Measurements from ENCODE around the gene CTSE.
"Not testable (repeated sequence)": the region's sequence is repeated elsewhere in the genome, so short reads cannot be mapped to it uniquely, and the experiment has no call there.

The CTSE gene

DNA sequence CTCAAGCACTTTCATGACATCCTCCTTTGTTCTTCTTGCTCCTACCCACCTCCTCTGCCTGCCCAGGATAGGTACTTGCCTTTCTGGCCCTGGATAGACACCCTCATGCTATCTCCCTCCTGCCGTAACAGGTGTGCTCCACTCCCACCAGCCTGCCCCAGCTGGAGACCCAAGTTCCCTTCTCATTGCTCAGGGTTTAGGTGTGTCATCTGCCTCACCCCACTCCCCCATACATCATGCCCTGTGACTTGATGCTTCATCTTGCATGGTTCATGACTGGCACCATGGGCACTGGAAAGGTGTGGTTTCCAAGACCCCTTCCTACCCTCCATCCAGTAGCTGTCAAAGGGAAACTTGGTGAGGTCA is 35.2 kb upstream of the CTSE start:
- no peak overlapping the region for H3K9ac ChIP-seq (ENCODE audit: low read length)
- H3K9me3 ChIP-seq (ENCODE audit: control insufficient read depth, low read depth, low read length) = no peaks in the 10 kb centered on the region
- no peaks in the 10 kb centered on the region for H3K4me1 ChIP-seq (ENCODE audit: control insufficient read depth, low read depth, low read length)
- no peak overlapping the region for H3K27ac ChIP-seq (ENCODE audit: low read length)
- H3K27me3 ChIP-seq (ENCODE audit: control insufficient read depth, insufficient read depth, low read length) = no peaks in the 10 kb centered on the region
- no peaks in the 10 kb centered on the region for H3K36me3 ChIP-seq (ENCODE audit: control insufficient read depth, low read depth, low read length)
- H3K4me3 ChIP-seq (ENCODE audit: low read length) = no peak overlapping the region

GRCh38 chr1:206058289-206058926 is 34.7 kb upstream of the CTSE start:
- H3K9ac ChIP-seq (ENCODE audit: low read length); H3K9me3 ChIP-seq (ENCODE audit: control insufficient read depth, low read depth, low read length); H3K27me3 ChIP-seq (ENCODE audit: control insufficient read depth, insufficient read depth, low read length); H3K4me3 ChIP-seq (ENCODE audit: low read length); H3K27ac ChIP-seq (ENCODE audit: low read length); H3K36me3 ChIP-seq (ENCODE audit: control insufficient read depth, low read depth, low read length); H3K4me1 ChIP-seq (ENCODE audit: control insufficient read depth, low read depth, low read length): not testable (repeated sequence)

GRCh38 chr1:206055639-206056323 is 32.1 kb upstream of the CTSE start:
- not testable (repeated sequence) for H3K9me3 ChIP-seq (ENCODE audit: control insufficient read depth, low read depth, low read length); H3K4me3 ChIP-seq (ENCODE audit: low read length); H3K9ac ChIP-seq (ENCODE audit: low read length); H3K27me3 ChIP-seq (ENCODE audit: control insufficient read depth, insufficient read depth, low read length); H3K27ac ChIP-seq (ENCODE audit: low read length); H3K36me3 ChIP-seq (ENCODE audit: control insufficient read depth, low read depth, low read length); H3K4me1 ChIP-seq (ENCODE audit: control insufficient read depth, low read depth, low read length)

GRCh38 chr1:206055069-206055625 is 31.5 kb upstream of the CTSE start:
- H3K4me1 ChIP-seq (ENCODE audit: control insufficient read depth, low read depth, low read length); H3K36me3 ChIP-seq (ENCODE audit: control insufficient read depth, low read depth, low read length); H3K9me3 ChIP-seq (ENCODE audit: control insufficient read depth, low read depth, low read length); H3K9ac ChIP-seq (ENCODE audit: low read length); H3K27me3 ChIP-seq (ENCODE audit: control insufficient read depth, insufficient read depth, low read length); H3K27ac ChIP-seq (ENCODE audit: low read length); H3K4me3 ChIP-seq (ENCODE audit: low read length): not testable (repeated sequence)

- not testable (repeated sequence) for H3K27me3 ChIP-seq (ENCODE audit: control insufficient read depth, insufficient read depth, low read length); H3K36me3 ChIP-seq (ENCODE audit: control insufficient read depth, low read depth, low read length); H3K4me1 ChIP-seq (ENCODE audit: control insufficient read depth, low read depth, low read length); H3K27ac ChIP-seq (ENCODE audit: low read length); H3K9me3 ChIP-seq (ENCODE audit: control insufficient read depth, low read depth, low read length); H3K9ac ChIP-seq (ENCODE audit: low read length)
- peak overlapping the region; percentile 21 for H3K4me3 ChIP-seq (ENCODE audit: low read length)
Measured at GRCh38 chr1:206053616-206054015, 29.9 kb upstream of the CTSE start.

DNA sequence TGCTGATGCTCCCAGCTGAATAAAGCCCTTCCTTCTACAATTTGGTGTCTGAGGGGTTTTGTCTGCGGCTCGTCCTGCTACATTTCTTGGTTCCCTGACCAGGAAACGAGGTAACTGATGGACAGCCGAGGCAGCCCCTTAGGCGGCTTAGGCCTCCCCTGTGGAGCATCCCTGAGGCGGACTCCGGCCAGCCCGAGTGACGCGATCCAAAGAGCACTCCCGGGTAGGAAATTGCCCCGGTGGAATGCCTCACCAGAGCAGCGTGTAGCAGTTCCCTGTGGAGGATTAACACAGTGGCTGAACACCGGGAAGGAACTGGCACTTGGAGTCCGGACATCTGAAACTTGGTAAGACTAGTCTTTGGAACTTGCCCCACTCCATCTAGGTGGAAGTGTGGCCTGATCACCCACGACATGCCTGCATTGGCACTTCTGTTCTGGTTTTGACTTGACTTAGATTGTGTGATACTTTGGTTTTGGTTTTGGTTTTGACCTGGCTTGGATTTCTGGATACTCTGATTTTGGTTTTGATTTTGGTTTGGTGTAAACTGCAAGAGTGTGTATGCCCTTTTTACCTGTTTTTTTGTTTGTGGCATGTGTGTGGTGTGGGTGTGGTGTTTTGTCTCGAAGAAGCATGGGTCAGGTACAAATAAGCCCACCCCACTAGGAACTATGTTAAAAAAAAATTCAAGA is 29.4 kb upstream of the CTSE start, which contains the start of gene RHEX:
Gene RHEX, plus strand, starts transcription at position 255 of the 692 bp plus-strand sequence. CDS start 44,656 bp downstream, outside the sequence.
- not testable (repeated sequence) for H3K9me3 ChIP-seq (ENCODE audit: control insufficient read depth, low read depth, low read length); H3K36me3 ChIP-seq (ENCODE audit: control insufficient read depth, low read depth, low read length); H3K4me1 ChIP-seq (ENCODE audit: control insufficient read depth, low read depth, low read length); H3K9ac ChIP-seq (ENCODE audit: low read length); H3K27me3 ChIP-seq (ENCODE audit: control insufficient read depth, insufficient read depth, low read length); H3K27ac ChIP-seq (ENCODE audit: low read length)
- peak within 1 kb of the TSS; percentile 21 for H3K4me3 ChIP-seq (ENCODE audit: low read length)

- H3K36me3 ChIP-seq (ENCODE audit: control insufficient read depth, low read depth, low read length); H3K9ac ChIP-seq (ENCODE audit: low read length); H3K4me3 ChIP-seq (ENCODE audit: low read length); H3K27ac ChIP-seq (ENCODE audit: low read length); H3K9me3 ChIP-seq (ENCODE audit: control insufficient read depth, low read depth, low read length); H3K4me1 ChIP-seq (ENCODE audit: control insufficient read depth, low read depth, low read length); H3K27me3 ChIP-seq (ENCODE audit: control insufficient read depth, insufficient read depth, low read length): not testable (repeated sequence)
Measured at GRCh38 chr1:206052231-206052865, 28.7 kb upstream of the CTSE start.

DNA sequence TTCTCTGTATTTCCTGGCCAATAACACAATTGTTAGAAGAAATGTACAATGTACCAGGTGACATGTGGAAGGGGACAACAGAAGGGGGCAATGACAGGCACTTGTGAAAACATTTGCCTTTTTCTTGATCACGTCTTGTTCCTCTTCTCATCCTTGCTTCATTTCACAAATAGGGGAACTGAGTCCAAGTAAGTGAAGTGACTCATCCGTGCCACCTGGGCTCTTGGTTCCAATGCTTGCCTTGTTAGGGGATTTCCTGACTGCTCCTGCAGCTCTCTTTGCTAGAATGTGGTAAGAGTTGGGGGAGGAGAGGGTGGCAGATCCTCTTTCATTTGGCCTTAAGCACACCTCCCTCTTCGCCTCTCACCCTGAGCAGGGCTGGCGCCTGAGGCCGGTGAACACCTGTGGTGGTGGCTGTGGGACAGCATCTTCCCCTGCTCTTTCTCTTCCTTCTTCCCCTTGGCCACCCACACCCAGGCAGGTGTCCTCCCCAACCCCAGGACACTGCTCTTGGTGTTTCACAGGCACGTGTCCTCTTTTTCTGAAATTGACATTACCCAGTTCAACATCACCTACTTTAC is 27.1 kb upstream of the CTSE start:
- Histone ChIP-seq H3K4me1 (ENCODE audit: control insufficient read depth, low read depth, low read length) (peaks cover 7% of the 10 kb centered on the region), H3K4me3 (ENCODE audit: low read length) (no peak overlapping the region), H3K9me3 (ENCODE audit: control insufficient read depth, low read depth, low read length) (no peaks in the 10 kb centered on the region), H3K27me3 (ENCODE audit: control insufficient read depth, insufficient read depth, low read length) (no peaks in the 10 kb centered on the region), H3K27ac (ENCODE audit: low read length) (no peak overlapping the region), H3K9ac (ENCODE audit: low read length) (no peak overlapping the region), H3K36me3 (ENCODE audit: control insufficient read depth, low read depth, low read length) (no peaks in the 10 kb centered on the region)

DNA sequence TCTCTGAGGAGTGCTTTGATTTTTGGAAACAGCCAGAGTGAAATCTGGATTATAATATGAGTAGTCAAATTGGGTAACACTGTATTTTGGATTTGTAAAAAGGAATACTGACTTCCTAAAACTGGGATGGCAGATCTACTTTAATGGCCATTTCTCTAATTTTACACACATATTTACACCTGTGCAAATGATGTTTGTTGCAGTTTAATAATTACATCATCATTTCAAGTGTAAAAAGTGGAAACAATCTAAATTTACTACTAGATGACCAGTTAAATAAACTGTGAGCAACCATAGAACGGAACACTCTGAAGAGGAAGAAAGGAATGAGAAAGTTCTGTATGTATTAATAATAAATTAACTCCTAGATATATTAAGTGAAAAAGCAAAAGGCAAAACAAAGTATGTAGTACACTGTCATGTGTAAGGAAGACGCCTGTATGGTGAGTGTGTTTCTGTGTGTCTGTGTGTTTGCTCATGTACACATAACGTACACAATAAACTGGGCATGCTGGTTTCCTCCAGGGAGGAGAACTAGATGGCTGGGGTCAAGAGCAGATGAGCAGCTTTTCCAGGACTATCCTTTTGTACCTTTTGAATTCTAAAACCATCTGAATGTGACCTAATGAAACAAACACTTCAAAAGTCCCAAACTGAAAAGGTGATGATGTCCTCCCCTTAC is 26.4 kb upstream of the CTSE start:
- no peaks in the 10 kb centered on the region for H3K36me3 ChIP-seq (ENCODE audit: control insufficient read depth, low read depth, low read length)
- H3K9me3 ChIP-seq (ENCODE audit: control insufficient read depth, low read depth, low read length) = no peaks in the 10 kb centered on the region
- H3K27ac ChIP-seq (ENCODE audit: low read length) = no peak overlapping the region
- no peak overlapping the region for H3K4me3 ChIP-seq (ENCODE audit: low read length)
- peaks cover 8% of the 10 kb centered on the region for H3K4me1 ChIP-seq (ENCODE audit: control insufficient read depth, low read depth, low read length)
- H3K27me3 ChIP-seq (ENCODE audit: control insufficient read depth, insufficient read depth, low read length) = no peaks in the 10 kb centered on the region
- no peak overlapping the region for H3K9ac ChIP-seq (ENCODE audit: low read length)

DNA sequence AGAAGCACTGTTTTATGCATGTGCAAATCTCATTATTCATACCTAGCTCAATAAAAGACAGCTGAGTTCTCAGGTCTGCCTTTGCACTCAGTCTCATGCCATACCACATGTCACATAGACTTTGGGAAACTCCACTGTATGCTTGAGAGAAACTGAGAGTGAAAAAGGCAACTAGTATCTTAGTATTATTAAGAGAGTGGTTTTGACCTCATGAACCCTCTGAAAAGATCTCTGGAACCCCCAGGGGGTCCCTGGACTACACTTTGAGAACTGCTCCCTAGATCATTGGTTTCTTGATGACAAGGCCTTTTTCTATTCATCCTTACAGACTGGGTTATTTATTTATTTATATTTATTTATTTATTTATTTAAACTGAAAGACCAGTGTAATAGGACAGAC is 25.6 kb upstream of the CTSE start:
- peaks cover 8% of the 10 kb centered on the region for H3K4me1 ChIP-seq (ENCODE audit: control insufficient read depth, low read depth, low read length)
- no peaks in the 10 kb centered on the region for H3K27me3 ChIP-seq (ENCODE audit: control insufficient read depth, insufficient read depth, low read length)
- H3K27ac ChIP-seq (ENCODE audit: low read length) = no peak overlapping the region
- no peaks in the 10 kb centered on the region for H3K9me3 ChIP-seq (ENCODE audit: control insufficient read depth, low read depth, low read length)
- no peaks in the 10 kb centered on the region for H3K36me3 ChIP-seq (ENCODE audit: control insufficient read depth, low read depth, low read length)
- no peak overlapping the region for H3K4me3 ChIP-seq (ENCODE audit: low read length)
- no peak overlapping the region for H3K9ac ChIP-seq (ENCODE audit: low read length)

DNA sequence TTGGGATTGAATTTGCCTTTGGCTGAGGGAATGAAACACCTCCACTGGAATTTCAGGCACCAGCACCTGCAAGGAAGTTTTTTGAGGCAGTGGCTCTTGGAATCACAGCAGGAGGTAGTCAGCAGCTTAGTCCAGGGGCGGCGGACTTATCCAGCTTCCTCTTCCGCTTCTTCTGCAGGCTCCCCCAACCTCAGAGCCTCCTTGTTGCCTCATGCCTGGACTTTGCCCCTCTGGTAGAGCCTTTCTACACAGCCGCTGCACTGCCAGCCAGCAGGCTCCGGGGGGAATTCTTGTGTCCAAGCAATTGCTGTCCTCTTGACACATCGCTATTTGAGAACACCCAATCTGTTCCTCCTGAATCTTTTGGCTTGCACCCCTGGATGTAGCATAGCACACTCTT is 24.9 kb upstream of the CTSE start:
- no peaks in the 10 kb centered on the region for H3K9me3 ChIP-seq (ENCODE audit: control insufficient read depth, low read depth, low read length)
- H3K36me3 ChIP-seq (ENCODE audit: control insufficient read depth, low read depth, low read length) = no peaks in the 10 kb centered on the region
- no peak overlapping the region for H3K27ac ChIP-seq (ENCODE audit: low read length)
- H3K4me3 ChIP-seq (ENCODE audit: low read length) = no peak overlapping the region
- no peak overlapping the region for H3K9ac ChIP-seq (ENCODE audit: low read length)
- no peaks in the 10 kb centered on the region for H3K27me3 ChIP-seq (ENCODE audit: control insufficient read depth, insufficient read depth, low read length)
- peaks cover 8% of the 10 kb centered on the region for H3K4me1 ChIP-seq (ENCODE audit: control insufficient read depth, low read depth, low read length)
